NCI-H1436 (cell line): ENCODE results near the gene JMJD7.

ENCODE experiments used
- DNase-seq: peaks from one replicate; lab custom pipeline; 2025; lab: John Stamatoyannopoulos, UW

Gene JMJD7

DNA sequence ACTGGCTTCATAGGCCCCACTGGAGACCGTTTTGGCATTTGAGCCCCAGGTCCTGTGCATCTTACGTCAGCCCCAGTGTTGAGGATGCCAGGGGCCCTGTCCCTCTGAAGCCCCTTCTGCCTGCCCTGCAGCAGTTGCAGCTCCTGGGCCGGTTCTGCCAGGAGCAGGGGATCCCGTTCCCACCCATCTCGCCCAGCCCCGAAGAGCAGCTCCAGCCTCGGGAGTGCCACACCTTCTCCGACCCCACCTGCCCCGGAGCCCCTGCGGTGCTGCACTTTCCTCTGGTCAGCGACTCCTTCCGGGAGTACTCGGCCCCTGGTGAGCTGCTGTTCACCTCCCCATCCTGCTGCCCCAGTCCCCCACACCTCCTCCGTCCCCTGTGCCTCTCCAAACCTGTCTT lies 19.3 kb downstream of the JMJD7 start:
- DNase-seq, result no peak

DNA sequence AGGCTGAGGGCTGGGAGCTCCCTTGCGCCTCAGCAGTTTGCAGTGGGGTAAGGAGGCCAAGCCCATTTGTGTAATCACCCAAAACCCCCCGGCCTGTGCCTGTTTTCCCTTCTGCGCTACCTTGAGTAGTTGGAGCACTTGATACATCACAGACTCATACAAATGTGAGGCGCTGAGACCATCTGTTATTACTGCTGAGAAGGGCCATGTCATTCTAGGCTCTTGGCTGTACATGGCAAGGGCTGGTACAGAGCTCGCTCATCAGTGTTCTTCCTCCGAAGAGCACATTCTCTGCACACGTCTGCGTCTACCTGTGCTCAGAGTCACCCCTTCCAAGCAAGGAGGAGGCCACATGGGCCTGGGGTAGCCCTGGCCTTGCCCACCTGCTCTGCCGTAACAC lies 20.1 kb downstream of the JMJD7 start:
- DNase-seq, result no peak

DNA sequence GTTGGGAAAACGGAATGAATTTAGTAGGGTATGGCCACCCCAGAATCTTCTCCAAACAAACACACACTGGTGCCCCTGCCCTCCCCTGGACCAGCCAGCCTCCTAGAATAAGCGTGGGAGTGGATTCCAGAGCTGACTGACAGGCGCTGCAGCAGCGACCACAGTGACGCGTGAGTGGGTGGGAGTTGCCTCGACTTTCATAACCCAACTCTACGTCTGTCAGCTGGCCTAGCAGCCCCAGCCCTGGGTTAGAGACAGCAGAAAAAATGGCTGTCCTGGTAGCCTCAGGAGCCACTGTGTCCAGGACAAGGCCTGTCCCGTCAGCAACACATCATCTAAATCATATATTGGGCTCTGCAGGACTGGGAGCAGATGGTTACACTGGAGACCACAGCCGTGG lies 20.7 kb downstream of the JMJD7 start:
- no peak for DNase-seq

DNA sequence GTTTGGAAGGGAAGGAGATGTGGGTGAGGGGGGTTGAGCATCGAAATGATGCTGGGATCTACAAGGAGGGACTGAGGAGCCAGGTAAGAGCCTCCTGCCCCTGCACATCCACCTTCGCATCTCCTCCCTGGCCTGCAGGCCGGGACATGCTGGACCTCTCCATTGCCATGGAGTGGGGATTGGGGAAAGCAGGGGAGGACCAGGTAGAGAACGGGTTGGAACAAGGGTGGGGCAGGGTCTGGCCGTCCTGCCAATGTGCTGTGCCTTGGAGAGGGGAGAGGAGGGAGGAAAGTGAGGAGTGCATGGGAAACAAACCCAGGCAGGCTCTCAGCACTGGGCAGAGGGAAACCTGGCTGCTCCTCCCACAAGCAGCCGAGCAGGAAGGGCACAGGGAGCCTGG lies 21.3 kb downstream of the JMJD7 start:
- no peak for DNase-seq

DNA sequence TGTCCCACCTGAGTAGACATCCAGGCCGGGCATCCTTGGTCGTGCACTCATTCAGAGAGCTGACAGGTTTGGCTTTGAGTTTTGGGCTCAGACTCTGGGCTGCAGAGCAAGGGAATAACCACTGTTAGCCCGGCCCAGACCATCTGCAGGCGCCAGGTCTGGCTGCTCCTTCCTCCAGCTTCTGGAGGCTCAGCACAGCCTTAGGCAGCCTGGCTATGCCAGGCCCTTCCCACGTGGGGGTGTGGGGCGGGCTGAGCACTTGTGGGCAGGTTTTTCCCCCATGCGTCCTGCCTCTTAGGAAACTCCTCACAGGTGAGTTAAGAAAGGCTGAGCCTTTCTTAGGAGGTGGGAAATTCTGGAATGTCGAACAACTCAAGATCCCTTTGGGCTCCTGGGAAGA lies 22.0 kb downstream of the JMJD7 start:
- no peak for DNase-seq

DNA sequence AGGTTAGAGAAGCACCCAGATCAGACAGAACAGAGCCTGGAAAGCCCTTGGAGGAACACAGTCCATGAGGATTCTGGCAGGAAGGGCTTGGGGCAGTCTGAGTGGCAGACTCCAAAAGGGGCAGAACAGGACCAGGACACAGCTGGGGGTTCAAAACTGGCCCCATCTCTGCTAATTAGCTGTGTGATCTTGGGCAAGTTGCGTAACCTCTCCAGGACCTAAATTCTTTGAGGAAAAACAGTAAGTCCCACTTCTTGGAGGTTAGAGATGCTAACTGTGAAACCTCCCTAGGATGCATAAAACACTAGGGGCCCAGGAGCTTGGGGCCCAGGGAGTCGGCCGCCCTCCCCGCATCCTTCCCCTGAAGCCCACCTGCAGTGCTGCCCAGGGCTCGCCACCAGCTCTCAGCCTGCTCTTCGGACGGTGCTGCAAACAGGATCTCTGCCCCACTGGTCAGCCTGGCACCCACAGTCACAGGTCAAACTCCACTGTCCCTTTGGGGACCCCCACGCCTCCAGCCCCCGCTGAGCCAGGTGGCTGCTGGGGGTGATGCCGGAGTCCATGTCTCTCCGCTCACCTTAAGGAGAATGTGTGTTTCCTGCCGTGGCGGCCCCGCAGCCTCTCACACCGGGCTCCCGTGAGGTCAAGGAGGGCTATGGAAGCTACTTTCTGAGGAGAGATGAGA lies 22.7 kb downstream of the JMJD7 start:
- DNase-seq, result no peak

DNA sequence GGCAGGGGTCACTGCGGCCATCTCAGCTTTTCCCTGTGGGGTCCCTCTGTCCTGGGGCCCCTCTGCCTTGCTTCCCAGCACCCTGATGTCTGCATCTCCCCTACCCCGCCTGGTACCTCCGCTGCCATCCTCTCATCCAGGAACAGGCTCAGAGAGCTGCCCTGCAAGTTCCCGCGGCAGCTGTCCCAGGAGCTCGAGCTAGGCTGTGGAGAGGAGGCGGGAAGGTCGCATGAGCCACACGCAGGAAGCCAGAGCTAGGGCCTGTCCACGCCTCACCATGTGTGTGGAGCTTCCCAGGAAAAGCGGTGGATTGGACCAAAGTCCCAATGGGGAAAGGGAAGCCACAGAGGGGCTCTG lies 23.3 kb downstream of the JMJD7 start:
- DNase-seq, result no peak

DNA sequence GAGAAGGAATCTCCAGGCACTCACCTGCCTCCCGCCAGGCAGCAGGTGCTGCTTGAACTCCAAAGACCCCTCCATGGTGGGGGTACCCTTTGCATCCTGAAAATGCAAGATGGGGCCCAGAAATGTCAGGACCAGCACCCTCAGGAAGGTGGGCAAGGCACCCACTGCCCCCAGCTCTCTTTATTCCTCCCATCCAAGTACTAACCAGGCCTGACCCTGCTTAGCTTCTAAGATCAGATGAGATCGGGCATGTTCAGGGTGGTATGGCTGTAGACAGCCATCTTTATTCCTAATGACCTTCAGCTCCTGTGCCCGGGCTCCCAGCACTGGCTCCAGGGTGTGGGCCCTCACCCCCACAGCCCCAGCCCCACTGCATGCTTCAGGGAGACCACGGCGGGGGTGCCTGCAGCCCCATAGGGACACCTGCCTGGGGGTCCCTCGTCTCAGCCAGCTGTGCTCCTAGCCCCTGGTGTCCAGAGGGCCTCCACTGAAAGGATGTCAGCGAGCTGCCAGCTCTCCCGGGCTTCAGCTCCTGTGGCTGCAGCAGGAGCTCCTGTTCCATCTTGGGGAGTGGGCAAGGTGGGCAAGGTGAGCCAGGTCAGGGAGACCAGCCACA lies 24.0 kb downstream of the JMJD7 start:
- DNase-seq, result no peak

DNA sequence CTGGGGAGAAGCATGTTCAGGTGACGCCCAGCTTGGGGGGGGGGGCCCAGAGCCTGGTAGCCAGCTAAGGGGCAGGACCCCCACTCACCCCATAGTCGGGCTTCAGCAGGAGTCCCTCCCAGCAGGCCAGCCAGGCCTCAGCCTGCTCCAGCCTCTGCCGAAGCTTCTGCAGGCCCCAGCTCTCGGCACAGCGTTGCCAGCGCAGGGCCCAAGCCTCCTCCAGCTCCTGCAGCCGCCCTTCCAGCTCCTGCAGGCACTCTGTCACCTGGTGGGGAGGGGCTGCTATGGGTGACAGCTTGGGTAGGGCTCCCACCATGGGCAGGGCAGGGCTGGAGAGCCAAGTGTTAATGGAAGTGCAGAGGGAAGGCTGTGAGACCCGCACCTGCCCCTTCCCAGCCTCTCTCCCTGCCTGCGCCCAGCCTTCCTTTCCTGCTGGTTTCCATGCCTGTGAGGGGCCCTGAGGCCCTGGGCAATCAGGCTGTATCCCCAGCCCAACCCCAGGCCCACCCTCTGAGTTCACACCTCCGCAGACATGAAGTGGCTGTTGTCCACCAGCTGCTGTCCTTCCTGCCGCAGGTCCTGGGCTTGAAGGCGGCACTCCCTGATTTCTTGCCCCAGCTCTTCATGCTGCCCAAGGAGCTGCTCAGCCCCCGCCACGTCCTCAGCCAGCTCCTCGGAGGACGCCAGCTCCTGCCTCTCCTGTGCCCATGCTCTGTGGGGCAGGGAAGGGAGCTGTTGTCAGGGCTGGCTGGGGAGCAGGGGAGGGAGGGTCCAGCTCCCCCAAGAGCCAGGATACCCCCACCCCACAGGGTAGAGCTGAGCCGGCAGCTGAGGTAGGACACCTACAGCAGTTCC lies 25.1 kb downstream of the JMJD7 start:
- DNase-seq, result no peak

DNA sequence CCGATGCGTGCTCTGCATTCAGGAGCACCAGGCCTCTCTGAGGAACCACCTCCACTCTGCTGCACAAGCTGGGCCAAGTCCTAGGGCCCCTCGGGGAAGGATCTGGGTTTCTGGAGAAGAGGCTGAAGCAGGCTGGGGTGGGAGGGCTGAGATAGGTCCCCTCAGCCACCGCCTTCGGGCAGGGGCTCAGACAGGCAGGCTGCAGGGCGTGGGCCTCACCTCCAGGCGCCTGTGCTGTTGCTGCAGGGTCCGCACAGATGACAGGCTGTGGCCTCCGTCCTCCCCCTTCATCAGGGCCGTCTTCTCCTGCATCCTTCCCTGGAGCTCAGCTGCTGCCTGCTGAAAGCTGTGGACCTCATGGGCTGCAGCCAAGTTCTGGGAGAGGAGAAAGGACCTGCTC lies 25.9 kb downstream of the JMJD7 start:
- DNase-seq, result no peak

DNA sequence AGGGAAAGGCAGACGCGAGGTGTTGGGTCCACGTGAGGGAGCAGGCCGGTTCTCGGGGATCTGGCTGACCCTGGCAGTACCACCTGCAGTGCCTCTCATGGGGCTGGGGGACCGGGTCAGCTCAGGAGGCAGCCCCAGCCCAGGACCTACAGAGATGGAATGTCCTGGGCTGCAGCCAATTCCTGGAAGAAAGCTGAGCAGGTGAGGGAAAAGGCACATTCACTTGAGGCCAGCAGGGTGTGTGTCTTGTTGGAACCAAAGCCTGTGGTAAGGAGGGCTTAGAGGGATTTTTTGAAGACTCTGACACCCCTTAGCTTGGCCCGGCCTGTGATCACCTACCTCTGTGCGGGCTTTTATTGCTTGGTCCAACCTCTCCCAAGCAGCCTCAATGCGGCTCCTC lies 26.6 kb downstream of the JMJD7 start:
- DNase-seq, result no peak

DNA sequence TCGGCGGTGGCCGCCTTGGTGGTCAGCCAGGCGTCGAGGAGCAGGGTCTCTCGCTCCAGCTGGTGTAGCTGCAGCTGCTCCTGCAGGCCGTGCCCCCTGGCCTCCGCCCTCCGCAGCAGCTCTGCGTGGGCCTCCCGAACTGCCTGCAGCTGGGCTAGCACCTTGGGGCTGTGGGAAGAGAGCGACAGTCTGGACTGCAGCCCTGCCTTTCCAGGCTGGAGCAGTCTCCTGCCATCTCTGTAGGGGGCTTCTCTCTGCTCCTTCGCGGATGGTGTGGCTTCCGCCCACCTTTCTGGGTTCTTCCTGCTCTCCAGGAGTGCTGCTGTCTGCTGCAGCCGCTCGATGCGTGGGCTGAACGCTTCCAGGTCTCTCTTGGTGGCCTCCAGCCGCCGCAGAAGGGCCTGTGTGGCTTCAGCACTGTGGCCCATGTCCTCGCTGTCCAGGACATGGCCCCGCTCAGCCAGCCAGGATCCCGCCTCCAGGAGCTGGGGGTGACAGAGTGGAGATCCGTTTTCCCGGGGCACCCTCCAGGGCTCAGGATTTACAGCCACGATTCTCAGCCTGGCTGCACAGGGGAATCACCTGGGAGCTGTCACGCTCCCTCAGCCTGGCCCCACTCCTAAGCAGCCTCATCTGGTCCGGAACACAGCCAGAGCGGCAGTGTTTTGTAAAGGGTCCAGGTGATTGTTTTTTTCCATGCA lies 27.5 kb downstream of the JMJD7 start:
- no peak for DNase-seq

DNA sequence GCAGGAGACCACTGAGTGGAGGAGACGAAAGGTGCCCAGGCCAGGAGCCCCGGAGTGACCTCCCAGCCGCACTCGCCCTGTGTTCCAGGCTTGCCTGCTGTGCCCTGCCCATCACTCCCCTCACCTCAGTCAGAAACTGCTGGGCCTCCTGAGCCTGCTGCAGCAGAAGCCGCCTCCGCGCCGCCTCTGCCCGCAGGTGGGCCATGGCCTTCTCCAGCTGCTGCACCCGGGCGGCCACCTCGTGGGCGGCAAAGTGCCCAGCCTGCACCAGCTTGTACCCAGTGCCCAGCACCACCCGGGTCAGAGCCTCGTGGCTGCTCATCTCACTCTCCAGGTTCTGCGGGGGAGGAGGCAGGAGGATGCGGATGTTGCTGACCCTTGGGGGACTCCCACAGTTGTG lies 28.4 kb downstream of the JMJD7 start:
- no peak for DNase-seq

DNA sequence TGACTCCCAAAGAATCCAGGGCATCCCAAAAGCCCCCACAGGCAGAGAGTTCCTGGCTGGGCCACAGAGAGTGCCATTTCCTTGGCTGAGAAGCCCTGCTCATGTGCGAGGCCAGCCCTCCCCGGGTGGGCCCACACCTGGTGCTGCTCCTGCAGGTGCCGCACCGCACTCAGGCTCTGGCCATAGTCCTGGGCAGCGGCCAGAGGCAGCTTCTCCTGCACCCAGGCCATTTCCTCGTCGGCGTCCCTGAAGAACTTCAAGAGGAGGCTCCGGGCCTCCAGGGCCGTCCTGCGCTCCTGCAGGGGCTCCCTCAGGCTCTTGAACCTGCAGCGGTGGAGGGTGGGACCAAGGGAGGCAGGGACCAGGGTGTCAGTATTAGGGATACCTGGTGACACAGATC lies 28.8 kb downstream of the JMJD7 start:
- DNase-seq, result no peak

DNA sequence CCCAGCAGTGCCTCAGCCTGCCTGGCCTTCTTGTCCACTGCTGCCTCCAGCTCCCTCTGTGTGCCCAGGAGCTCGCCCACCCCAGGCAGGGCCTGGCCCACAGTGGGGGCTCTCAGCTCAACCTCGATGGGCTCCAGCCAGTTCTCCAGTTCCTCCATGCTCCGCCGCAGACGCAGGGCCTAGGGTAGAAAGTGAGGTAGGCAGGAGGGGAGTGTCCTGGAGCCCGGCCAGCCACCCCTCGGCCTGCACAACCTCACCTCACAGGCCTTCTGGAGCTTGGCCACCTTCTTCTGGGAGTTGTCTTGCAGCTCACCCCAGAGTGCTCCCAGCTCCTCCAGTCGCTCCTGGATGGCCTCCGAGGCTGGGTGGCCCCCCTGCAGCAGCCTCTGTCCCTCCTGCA lies 29.4 kb downstream of the JMJD7 start:
- DNase-seq, result no peak

DNA sequence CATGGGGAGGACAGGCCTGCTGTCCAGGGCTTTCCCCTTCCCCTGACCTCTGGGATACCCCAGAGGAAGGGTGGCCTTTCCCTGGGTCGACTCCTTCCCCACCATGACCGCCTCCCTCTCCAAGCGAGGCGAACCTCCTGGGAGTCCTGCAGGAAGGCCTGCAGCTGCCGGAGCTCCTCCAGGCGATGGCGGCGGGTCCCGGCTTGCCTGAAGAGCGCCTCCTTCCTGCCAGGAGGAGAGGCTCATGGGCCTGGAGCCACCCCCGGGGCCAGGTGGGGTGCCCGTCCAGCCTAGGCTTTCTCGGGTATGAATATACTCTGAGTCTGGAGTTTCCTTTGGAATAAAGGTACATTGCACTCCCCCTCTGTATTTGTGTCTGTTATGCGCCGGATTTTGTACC lies 30.9 kb downstream of the JMJD7 start:
- no peak for DNase-seq

DNA sequence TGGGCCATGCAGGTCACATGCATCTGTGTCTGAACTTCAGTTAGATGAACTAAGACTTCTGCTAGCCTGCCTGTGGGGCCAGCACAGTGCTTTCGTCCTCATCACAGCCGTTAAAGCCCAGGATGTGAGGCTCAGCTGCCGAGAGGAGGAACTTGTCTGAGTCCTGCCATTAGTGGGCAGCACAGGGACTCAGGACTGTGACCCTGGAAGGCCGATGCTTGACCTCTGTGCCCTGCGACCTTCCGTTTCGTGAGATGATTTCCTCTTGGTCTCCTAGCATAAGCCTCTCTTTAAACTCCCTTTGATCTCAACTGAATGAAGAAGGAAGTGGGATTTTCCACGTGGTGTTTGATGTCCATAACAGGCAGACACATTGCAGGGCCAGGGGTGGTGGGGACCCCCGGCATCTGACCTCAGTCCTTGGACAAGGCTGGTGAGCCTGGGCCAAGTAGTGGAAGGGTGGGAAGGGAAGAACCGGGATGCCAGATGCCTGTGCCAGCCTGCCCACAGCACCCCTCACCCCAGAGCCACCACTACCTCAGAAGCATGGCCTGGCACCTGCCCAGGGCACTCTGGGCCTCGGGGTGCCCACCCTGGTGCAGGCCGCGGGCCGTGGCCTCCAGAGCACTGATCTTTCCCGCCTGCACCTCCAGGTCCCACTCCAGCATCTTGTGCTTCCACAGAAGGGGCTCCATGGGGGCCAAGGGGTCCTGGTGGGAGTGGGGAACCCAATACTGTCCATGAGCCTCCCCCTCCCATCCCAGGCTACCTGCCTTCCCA lies 32.3 kb downstream of the JMJD7 start:
- DNase-seq, result no peak

DNA sequence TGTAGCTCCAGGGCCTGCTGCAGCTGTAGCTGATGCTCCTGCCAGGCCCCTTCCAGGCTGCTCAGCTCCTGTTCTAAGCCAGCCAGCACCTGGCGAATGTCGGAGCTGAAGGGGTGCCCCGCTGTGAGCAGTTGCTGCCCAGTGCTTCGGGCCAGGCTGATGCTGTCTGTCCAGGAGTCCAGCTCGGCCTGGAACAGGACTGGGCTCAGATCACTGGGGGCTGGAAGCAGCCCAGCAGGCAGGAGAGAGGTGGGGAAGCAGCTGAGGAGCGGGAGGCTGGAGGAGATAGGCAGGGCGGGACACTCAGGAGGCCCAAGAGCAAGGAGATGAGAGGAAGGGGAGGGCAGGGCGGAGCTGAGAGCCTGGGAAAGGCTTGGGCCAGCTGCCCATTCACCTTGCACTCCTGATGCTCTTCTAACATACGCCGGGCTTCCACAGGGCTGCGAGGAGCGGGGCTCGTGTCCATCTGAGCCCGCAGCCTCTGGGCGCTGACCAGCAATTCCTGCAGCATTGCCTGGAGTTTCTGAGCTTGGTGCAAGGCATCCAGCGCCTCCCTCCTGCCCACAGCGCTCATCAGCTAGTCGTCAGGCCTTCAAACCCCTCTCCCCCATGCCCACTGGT lies 34.0 kb downstream of the JMJD7 start:
- DNase-seq, result no peak

DNA sequence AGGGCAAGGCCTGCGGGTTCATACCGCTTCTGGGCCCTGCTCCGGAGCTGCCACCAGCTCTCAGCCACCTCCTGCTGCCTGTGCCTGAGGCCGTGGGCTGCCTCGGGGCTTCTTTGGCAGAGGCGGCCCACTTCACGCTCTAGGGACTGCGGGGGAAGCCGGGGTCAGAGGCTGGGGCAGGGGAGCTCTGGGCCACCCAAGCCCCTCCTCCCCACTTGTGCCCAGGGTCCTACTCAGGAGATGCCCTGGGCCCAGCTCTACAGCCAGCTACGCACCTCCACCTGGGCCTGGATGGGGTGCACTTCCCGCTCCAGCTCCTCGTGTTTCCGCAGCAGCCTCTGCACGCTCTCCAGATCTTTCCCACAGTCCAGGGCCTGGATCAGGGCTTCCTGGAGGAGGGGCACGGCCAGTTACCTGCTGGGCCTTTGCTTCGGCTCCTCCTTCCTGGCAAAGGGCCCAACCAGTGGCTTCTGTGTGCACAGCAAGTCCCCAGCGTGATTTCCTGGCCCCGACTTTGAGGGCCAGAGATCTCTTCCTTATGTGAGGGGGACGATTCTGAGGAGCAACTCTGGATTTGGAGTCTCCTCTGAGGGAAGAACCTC lies 34.7 kb downstream of the JMJD7 start:
- DNase-seq, result peak; percentile 9

DNA sequence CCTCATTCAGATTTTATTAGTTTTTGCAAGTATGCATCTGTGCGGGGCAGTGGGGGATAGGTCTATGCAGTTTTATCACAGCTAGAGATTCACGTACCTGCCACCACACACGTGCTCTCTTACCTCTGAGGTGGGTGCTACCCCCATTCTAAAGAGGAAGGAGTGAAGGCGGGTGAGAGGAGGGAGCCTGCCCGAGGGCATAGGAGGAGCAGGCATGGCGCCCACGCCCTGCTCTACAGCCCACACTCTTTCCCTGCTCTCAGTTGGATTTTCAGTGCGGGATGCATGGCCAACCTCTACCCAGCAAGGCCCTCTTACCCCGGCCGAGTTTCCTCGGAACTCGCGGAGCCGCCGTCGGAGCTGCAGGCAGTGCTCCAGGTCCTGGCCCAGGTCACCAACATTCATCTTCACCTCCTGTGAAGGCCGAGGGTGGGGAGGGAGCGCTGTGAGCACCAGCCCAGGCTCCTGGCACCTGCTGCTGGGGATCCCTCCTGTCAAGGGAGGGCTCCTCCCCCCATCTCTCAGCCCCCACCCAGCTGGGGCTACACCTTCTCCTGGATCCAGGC lies 37.7 kb downstream of the JMJD7 start:
- no peak for DNase-seq

DNA sequence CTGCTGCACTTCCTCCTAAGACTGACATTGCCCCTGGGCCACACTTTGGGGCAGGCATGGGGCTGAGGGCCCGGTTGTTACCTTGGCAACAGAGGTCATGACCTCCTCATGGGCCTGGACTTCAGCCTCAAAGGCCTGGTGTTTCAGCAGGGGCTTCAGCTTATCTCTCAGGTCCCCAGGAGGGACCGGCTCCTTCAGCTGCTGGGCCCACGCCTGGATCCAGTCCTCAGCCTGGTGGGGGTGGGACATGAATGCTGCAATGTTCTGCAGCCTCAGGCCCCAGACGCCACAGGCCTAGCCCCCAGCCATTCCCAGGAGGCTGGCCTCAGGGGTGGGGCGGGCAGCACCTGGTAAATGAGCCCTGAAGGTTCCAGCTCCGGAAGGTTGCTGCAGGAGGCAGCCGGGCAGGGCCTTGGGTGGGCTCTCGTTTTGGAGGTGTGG lies 38.4 kb downstream of the JMJD7 start:
- no peak for DNase-seq
